SK-N-SH (cell line): ENCODE data around the gene KCNF1.

ENCODE experiments used
- EP300 ChIP-seq, 2 experiments: IDR thresholded peaks; 2 replicates each; pipeline versions ENCODE4 v1.4.0 to v1.6.1; 2012; ENCODE audit warnings: borderline replicate concordance in 1 of 2, low read depth in 1 of 2, low read length in 1 of 2
- EZH2phosphoT487 ChIP-seq: fragments of 200-600 bp; sonication (generic); IDR thresholded peaks from 2 replicates; pipeline ENCODE4 v1.6.1; 2017; ENCODE audit warnings: low read depth, mixed run types, mild to moderate bottlenecking, antibody characterized with exemption, moderate library complexity, borderline replicate concordance
- FOXM1 ChIP-seq: IDR thresholded peaks from 2 replicates; pipeline ENCODE4 v1.4.0; 2012; ENCODE audit warnings: low read depth, mild to moderate bottlenecking
- JUND ChIP-seq: IDR thresholded peaks from 2 replicates; pipeline ENCODE4 v1.4.0; 2012
- MXI1 ChIP-seq: IDR thresholded peaks from 2 replicates; pipeline ENCODE4 v1.6.1; 2012; ENCODE audit warnings: mild to moderate bottlenecking, low read depth, low read length, improper control_type of control experiment
- NFIC ChIP-seq: IDR thresholded peaks from 2 replicates; pipeline ENCODE4 v1.4.0; 2012; ENCODE audit warnings: borderline replicate concordance
- POLR2AphosphoS5 ChIP-seq: IDR thresholded peaks from 2 replicates; pipeline ENCODE4 v1.6.1; 2012; ENCODE audit warnings: low read depth, low read length
- RFX5 ChIP-seq: IDR thresholded peaks from 2 replicates; pipeline ENCODE4 v1.6.1; 2012; ENCODE audit warnings: mild to moderate bottlenecking, improper control_type of control experiment, low read length
- SIN3A ChIP-seq: IDR thresholded peaks from 2 replicates; pipeline ENCODE4 v1.6.1; 2012; ENCODE audit warnings: low read depth, mild to moderate bottlenecking, low read length, moderate library complexity, borderline replicate concordance
- YY1 ChIP-seq: IDR thresholded peaks from 2 replicates; pipeline ENCODE4 v1.4.0; 2012; ENCODE audit warnings: low read depth, mild to moderate bottlenecking
- TF ChIP-seq, protein P1 (sequence below): fragments of 200-600 bp; sonication (generic); IDR thresholded peaks from 2 replicates; pipeline ENCODE4 v1.6.1; 2017; ENCODE audit warnings: antibody characterized with exemption, mild to moderate bottlenecking, moderate library complexity
- TF ChIP-seq, protein P2 (sequence below): IDR thresholded peaks from 2 replicates; pipeline ENCODE4 v1.6.1; 2012; ENCODE audit warnings: mild to moderate bottlenecking, low read depth, low read length, moderate library complexity
- TF ChIP-seq, protein P3 (sequence below): fragments of 150-350 bp; IDR thresholded peaks from 2 replicates; pipeline ENCODE4 v1.6.1; 2017; ENCODE audit warnings: antibody characterized with exemption, low read length, low read depth, borderline replicate concordance

DNA sequence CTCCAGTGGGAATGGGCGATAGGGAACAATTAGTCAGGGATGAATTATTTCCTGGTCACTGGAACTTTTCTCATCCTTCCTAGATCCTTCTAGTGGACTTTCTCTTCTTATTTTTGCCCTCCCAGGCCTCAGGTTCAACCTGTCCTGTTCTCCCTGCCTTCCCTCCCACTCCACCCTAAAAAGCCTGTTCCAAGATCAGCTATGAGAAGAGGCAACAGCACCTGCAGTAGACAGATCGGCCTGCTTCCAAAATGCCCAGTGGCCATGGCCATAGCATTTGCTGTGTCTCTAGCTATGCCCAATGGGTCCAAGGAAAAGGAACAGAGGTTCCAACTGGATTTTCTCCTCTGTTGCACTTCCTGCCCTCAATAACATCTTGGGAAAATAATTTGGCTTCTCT lies 16.5 kb upstream of the KCNF1 start:
- TF ChIP-seq, protein P1, sequence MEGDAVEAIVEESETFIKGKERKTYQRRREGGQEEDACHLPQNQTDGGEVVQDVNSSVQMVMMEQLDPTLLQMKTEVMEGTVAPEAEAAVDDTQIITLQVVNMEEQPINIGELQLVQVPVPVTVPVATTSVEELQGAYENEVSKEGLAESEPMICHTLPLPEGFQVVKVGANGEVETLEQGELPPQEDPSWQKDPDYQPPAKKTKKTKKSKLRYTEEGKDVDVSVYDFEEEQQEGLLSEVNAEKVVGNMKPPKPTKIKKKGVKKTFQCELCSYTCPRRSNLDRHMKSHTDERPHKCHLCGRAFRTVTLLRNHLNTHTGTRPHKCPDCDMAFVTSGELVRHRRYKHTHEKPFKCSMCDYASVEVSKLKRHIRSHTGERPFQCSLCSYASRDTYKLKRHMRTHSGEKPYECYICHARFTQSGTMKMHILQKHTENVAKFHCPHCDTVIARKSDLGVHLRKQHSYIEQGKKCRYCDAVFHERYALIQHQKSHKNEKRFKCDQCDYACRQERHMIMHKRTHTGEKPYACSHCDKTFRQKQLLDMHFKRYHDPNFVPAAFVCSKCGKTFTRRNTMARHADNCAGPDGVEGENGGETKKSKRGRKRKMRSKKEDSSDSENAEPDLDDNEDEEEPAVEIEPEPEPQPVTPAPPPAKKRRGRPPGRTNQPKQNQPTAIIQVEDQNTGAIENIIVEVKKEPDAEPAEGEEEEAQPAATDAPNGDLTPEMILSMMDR, result no peak
- TF ChIP-seq NFIC, result no peak
- TF ChIP-seq MXI1, result no peak
- TF ChIP-seq EP300 (IDR thresholded peaks at IDR 0.05; ENCODE audit: borderline replicate concordance in 1 of 2, low read depth in 1 of 2, low read length in 1 of 2), result no peak
- TF ChIP-seq SIN3A, result no peak
- TF ChIP-seq EZH2phosphoT487, result no peak
- no peak for TF ChIP-seq FOXM1
- TF ChIP-seq, protein P2, sequence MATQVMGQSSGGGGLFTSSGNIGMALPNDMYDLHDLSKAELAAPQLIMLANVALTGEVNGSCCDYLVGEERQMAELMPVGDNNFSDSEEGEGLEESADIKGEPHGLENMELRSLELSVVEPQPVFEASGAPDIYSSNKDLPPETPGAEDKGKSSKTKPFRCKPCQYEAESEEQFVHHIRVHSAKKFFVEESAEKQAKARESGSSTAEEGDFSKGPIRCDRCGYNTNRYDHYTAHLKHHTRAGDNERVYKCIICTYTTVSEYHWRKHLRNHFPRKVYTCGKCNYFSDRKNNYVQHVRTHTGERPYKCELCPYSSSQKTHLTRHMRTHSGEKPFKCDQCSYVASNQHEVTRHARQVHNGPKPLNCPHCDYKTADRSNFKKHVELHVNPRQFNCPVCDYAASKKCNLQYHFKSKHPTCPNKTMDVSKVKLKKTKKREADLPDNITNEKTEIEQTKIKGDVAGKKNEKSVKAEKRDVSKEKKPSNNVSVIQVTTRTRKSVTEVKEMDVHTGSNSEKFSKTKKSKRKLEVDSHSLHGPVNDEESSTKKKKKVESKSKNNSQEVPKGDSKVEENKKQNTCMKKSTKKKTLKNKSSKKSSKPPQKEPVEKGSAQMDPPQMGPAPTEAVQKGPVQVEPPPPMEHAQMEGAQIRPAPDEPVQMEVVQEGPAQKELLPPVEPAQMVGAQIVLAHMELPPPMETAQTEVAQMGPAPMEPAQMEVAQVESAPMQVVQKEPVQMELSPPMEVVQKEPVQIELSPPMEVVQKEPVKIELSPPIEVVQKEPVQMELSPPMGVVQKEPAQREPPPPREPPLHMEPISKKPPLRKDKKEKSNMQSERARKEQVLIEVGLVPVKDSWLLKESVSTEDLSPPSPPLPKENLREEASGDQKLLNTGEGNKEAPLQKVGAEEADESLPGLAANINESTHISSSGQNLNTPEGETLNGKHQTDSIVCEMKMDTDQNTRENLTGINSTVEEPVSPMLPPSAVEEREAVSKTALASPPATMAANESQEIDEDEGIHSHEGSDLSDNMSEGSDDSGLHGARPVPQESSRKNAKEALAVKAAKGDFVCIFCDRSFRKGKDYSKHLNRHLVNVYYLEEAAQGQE, result no peak
- no peak for TF ChIP-seq RFX5
- no peak for TF ChIP-seq YY1
- TF ChIP-seq JUND, result no peak
- TF ChIP-seq, protein P3, sequence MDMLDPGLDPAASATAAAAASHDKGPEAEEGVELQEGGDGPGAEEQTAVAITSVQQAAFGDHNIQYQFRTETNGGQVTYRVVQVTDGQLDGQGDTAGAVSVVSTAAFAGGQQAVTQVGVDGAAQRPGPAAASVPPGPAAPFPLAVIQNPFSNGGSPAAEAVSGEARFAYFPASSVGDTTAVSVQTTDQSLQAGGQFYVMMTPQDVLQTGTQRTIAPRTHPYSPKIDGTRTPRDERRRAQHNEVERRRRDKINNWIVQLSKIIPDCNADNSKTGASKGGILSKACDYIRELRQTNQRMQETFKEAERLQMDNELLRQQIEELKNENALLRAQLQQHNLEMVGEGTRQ, result no peak
- no peak for TF ChIP-seq POLR2AphosphoS5
